Right renal cortex interstitium (tissue), 3 donors: ENCODE measurements around the gene ATPAF1. TPM values are rescaled to one million over a fixed set of nuclear protein-coding genes. Genes with fewer than 3 reads are reported as not detected.

Source experiments
- DNase-seq, 3 donors: peaks; one replicate each; pipeline ENCODE4 v3.0.0-alpha.2; 2013; ENCODE audit warnings: low read depth in 3 of 3, low spot score in 2 of 3
- polyA plus RNA-seq, 3 donors: library from polyadenylated mRNA; unstranded; fragments of 120-200 nt; gene quantifications; one replicate each; pipeline ENCODE4 v1.2.1, GENCODE V29; 2013; ENCODE audit not compliant: insufficient read length in 3 of 3

The ATPAF1 gene
- polyA plus RNA-seq, 3 donors: 107 to 121 (median 116) TPM

DNA sequence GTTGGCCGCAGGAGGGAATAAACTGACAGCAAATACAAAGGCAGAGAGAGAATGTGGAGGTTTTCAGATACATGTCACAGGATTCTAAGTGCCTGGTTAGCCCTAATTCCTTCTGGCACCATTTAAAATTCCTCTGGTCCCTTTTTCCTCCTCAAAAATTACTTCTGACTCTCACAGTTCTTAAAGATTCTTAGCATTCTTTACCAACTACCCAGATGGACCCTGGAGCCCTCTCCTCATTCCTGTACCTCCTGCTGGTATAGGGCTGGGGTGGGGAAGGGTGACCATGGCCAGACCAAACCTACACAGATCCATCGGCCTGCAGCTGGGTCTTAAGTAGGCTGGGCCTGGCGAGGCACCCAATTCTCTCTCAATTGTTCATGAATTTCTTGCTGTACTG, 71.3 kb downstream of the ATPAF1 start:
- DNase-seq: no peak

DNA sequence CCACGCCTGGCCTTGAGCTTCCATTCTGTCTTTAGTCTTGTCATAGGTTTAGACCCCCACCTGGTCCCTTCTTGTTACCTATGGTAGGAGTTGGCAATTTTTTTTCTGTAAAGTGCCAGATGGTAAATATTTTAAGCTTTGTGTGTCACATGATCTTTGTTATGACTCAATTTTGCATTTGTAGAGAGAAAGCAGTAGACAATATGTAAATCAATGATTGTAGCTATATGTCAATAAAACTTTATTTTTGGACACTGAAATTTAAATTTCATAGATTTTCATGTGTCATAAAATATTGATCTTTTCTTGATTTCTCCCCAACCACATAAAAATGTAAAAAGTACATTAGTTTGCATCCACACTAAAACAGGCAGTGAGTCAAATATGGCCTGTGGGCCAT, 72.1 kb downstream of the ATPAF1 start:
- no peak for DNase-seq

DNA sequence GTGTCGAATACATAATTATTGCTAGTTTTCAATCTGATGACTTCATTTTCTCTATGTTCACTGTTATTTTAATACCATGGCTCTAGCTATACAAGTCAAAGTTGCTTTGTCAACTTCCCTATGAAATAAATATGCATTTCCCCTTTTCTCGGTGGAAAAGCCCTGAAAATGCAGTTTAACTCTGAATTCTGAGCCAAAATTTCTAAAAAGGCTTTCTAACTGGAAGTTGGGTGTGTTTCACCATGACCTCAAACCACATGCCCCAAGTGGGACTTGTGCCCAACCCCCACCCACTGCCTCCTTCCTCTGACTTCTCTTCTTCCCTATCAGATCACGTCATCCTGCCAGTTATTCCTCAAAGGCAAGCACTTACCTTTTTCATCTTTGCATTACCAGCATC, 73.0 kb downstream of the ATPAF1 start:
- DNase-seq: no peak

DNA sequence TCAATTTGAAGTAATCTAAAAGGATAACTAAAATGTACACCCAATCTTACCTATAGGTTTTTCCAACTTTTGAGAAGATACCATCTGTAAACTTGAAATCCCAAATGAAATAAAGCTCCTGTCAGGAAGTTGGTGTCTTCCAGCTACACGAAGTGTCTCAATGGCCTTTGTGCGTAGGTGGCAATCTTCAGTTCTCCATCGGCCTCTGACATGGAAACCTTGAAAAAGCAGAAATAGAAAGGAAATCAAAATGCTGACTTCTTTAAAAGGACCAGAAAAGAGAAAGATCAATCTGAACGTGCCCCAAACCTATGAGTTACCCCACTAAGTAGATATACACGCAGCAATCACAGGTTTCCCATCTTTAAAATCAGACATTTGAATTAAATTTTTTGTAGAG, 74.1 kb downstream of the ATPAF1 start:
- no peak for DNase-seq

DNA sequence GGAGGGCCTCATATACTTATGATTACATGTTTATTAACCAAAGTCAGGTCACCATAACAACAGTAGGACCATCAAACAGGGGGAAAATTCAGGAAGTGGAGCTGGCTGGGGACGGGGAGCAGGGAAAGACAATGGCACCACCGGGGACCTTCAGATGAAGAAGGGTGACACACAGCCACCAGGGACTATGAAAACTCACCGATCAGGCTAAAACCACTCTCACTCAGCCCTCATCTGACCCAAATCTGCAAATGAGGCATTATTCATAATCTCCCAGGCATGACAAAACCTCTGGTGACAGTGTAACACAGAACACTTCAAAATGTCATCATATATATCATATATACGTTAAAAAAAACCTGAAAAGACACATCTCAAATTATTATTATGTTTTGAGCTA, 75.3 kb downstream of the ATPAF1 start:
- no peak for DNase-seq

DNA sequence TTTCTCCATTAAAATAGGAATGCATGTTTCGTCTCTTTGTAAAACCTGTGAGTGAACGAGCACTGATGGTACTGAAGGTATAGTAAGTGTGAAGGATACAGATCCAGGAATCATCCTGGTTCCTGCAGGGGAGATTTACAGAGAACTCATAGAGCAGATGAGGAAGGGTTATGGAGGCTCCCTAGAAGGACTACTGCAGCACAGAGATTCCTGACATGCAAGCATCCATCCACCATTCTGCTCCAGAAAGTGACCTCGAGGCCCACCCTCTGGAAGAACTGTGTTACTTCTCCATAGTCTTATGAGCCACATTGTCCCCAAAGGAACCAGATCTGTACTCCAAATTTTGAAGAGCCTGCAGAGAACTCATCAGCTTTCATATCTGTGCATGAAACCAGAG, 78.6 kb downstream of the ATPAF1 start:
- DNase-seq: no peak

DNA sequence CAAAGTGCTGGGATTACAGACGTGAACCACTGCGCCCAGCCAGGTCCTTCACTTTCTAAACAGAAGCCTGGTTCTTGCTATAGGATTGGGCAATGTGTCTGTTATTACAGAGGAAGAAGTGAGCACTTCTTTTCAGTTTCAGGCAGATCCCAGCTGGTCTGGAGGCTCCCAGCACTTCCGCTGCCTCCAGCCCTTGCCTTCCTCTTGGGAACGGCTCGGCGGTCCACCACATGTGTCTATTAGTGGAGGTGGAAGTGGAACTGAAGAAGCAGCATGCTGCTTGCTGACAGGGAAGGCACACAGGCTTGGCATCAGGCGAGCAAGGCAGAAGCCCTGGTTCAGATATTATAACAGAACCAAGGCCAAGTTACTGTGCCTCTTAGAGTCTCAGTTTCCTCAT, 81.1 kb downstream of the ATPAF1 start:
- no peak for DNase-seq

DNA sequence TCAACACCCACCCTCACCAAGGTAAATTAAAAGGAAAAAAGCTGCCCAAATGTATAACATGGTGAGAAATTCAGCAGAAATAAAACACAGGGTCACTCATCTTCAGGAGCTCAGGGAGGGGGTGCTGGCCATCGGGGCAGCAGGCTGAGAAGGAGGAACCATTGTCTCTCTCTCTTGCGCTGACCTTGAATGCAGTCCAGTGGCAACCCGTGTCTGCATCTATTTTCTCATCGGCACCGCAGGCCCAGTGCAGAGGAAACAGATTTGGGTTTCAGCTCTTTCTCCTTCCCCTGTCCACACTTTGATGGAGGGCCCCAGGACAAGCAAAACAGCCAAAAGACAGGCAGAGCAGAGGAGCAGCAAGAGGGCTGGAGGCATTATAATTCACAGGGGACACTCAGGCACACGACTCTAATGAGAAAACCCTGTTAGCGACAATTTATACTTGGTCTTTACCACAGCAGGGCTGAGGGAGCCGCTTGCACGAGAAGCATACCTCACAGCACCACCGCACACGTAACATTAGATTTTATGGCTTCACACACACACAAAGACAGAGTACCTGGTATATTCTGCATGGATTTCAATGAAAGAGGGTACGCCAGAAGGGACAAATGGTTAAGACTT, 82.7 kb downstream of the ATPAF1 start:
- DNase-seq: no peak

DNA sequence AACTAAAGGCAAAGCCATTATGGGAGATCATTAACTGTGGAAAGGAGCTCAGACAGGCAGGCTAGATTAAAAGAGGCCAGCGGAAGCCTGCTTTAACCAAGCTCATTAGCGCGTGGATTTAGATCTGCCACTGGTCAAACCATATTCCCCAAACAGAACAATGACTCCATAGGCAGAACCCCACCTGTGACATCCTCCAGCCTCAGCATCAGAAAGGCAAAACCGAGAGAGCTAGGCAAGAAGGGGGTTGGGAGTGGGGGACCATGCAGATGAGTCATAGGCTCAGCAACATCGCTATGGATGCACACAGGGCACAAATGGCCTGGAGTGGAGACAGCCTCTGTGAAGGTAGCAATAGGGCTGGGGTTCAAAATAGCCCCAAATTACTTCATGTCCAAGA, 84.7 kb downstream of the ATPAF1 start:
- no peak for DNase-seq

DNA sequence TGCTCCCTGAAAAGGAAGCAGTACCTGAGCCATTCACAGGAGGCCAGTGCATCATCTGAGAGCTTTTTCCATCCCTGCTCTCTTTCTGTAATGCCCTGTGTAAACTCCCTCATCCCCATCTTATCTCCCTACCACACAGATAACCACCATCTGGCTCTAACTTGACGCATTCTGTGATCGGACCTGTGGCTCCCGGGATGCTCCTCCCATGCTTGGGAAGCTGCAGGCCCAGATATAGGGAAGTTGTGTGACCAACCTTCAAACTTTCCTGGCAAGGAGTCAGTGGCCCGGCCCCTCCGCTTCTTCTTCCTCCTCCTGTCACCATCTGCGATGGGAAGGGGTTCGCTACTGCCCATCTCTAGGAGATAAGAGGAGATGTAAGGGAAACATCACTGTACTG, 85.2 kb downstream of the ATPAF1 start:
- DNase-seq: no peak

Other genes starting within 250 kb of the ATPAF1 start
- not detected for gene DMBX1, start 178.5 kb downstream of the ATPAF1 start, polyA plus RNA-seq
- gene KNCN, start 116.7 kb downstream of the ATPAF1 start, polyA plus RNA-seq: not detected
- 10 to 100 TPM; 20.0 to 22.6 (median 20.8) TPM for gene MKNK1, start 64.1 kb downstream of the ATPAF1 start, polyA plus RNA-seq
- 10 to 100 TPM; 12.1 to 13.4 (median 12.4) TPM for gene MOB3C, start 51.6 kb downstream of the ATPAF1 start, polyA plus RNA-seq
- gene TEX38, start 3.5 kb upstream of the ATPAF1 start, polyA plus RNA-seq: under 1 TPM; 0.17 to 0.53 (median 0.28) TPM
- 100 to 1,000 TPM; 109 to 111 (median 110) TPM for gene EFCAB14, start 50.8 kb upstream of the ATPAF1 start, polyA plus RNA-seq
- 1 to 10 TPM in 2 of 3 donors, under 1 TPM in 1; 0.79 to 2.3 (median 2.3) TPM for gene CYP4B1, start 130.7 kb upstream of the ATPAF1 start, polyA plus RNA-seq